OCI-LY7 (cell line): ENCODE measurements around the gene TUG1. TPM values are rescaled to one million over a fixed set of nuclear protein-coding genes. Genes with fewer than 3 reads are reported as not detected.

Experiments used
- BruUV-seq: library from RNA; stranded (reverse); fragments of 400-500 nt; replicated peaks from 2 replicates; lab custom pipeline; 2021; lab: Mats Ljungman, UMichigan
- CTCF ChIA-PET: fragments of 300-600 bp; sonication (Branson Sonifier 250); formaldehyde crosslinking; loops from one replicate; lab custom pipeline; 2022; ENCODE audit warnings: antibody characterized with exemption; ENCODE audit not compliant: unreplicated experiment; lab: Charles Lee
- POLR2A ChIA-PET: fragments of 300-600 bp; sonication (Branson Sonifier 250); formaldehyde crosslinking; loops from one replicate; lab custom pipeline; 2022; ENCODE audit warnings: antibody characterized with exemption; lab: Charles Lee
- DNase-seq: peaks from one replicate; pipeline ENCODE4 v3.0.0-alpha.2; 2015; ENCODE audit warnings: low spot score
- H2AFZ ChIP-seq: fragments of 200-600 bp; sonication (generic), shearing (Covaris generic); 2 replicates; pipeline ENCODE4 v1.6.1; 2014; ENCODE audit warnings: mild to moderate bottlenecking, antibody characterized with exemption, low read length, moderate library complexity
- H3K27ac ChIP-seq: fragments of 200-600 bp; sonication (generic); 2 replicates; pipeline ENCODE4 v1.5.1; 2014; ENCODE audit warnings: mixed run types, low read depth, mild to moderate bottlenecking, moderate library complexity, low read length, inconsistent platforms; ENCODE audit not compliant: poor library complexity, severe bottlenecking
- H3K36me3 ChIP-seq: fragments of 200-600 bp; sonication (generic); 2 replicates; pipeline ENCODE4 v1.6.1; 2014; ENCODE audit warnings: mild to moderate bottlenecking, antibody characterized with exemption, low read length, moderate library complexity, mixed read lengths; ENCODE audit not compliant: insufficient read depth
- H3K4me1 ChIP-seq: fragments of 200-600 bp; sonication (generic); 2 replicates; pipeline ENCODE4 v1.5.1; 2014; ENCODE audit warnings: mild to moderate bottlenecking, low read length; ENCODE audit not compliant: insufficient read depth, poor library complexity, severe bottlenecking
- H3K4me2 ChIP-seq: fragments of 200-600 bp; sonication (generic); 2 replicates; pipeline ENCODE4 v1.6.1; 2014; ENCODE audit warnings: mild to moderate bottlenecking, low read length
- H3K4me3 ChIP-seq: fragments of 200-600 bp; sonication (generic); 2 replicates; pipeline ENCODE4 v1.5.1; 2014; ENCODE audit warnings: mild to moderate bottlenecking, low read depth, low read length; ENCODE audit not compliant: poor library complexity, severe bottlenecking
- H3K79me2 ChIP-seq: fragments of 200-600 bp; sonication (generic); 2 replicates; pipeline ENCODE4 v1.6.1; 2016; ENCODE audit warnings: low read depth, mild to moderate bottlenecking, low read length, moderate library complexity, mixed read lengths; ENCODE audit not compliant: insufficient read depth
- H3K9me2 ChIP-seq: fragments of 200-600 bp; sonication (generic); 2 replicates; pipeline ENCODE4 v1.6.1; 2016; ENCODE audit warnings: mild to moderate bottlenecking, low read length, mixed read lengths; ENCODE audit not compliant: insufficient read depth
- H3K9me3 ChIP-seq: fragments of 200-600 bp; sonication (generic); 2 replicates; pipeline ENCODE4 v1.6.1; 2014; ENCODE audit warnings: mild to moderate bottlenecking, mixed run types, low read length, mixed read lengths
- H4K20me1 ChIP-seq: fragments of 200-600 bp; sonication (generic); 2 replicates; pipeline ENCODE4 v1.6.1; 2014; ENCODE audit warnings: mild to moderate bottlenecking, antibody characterized with exemption, low read length, moderate library complexity, mixed read lengths; ENCODE audit not compliant: insufficient read depth
- EZH2phosphoT487 ChIP-seq: fragments of 200-600 bp; sonication (generic); IDR thresholded peaks from 2 replicates; pipeline ENCODE4 v1.6.1; 2018; ENCODE audit warnings: low read depth, borderline replicate concordance, mild to moderate bottlenecking, mixed run types, antibody characterized with exemption, low read length, moderate library complexity, mixed read lengths
- intact Hi-C: fragments of 100-400 bp; cut with micrococcal nuclease; formaldehyde crosslinking; loops from one replicate; pipeline ENCODE4 v1.10.0; 2022; ENCODE audit not compliant: unreplicated experiment
- total RNA-seq, 2 experiments: library from RNA; depleted of rRNA in 1 of 2; stranded (reverse); fragments of >200 nt in 1 of 2; shearing (Covaris generic) in 1 of 2; gene quantifications; 2 replicates each; pipeline ENCODE4 v1.2.3, GENCODE V29; 2014 to 2022
- TF ChIP-seq, protein P1 (sequence below): fragments of 200-600 bp; sonication (generic); conservative IDR thresholded peaks from 2 replicates; pipeline ENCODE4 v1.5.1; 2014; ENCODE audit warnings: mild to moderate bottlenecking, antibody characterized with exemption, low read length, moderate library complexity, mixed read lengths

TUG1 gene
- total RNA-seq, 2 experiments from 2014 or later: 70.3 to 109 TPM

DNA sequence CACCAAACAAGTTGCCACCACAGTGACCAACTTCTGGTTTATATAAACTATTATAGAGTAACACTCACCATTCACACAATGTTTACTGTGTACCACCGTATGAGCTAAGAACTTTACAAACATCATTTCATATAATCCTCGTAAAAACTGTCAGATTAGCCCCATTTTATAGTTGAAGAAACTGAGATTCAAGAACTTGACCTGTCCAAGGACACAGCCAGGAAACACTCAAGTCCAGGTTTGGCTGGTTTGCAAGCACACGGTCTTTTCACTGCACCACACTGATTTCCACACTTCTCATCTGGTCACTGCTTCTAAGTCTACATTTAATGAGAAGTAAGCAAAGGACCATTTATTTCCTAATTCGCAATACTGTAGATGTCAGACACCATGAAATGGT lies 4.2 kb upstream of the TUG1 start:
- ChIA-PET CTCF (no interaction called here), POLR2A (interaction anchor here (0.6 to 1.6 kb wide), 2 partner anchors 119 to 523 kb away, joined by 3 to 6 read pairs; no protein-coding TSS in a partner anchor)
- TF ChIP-seq EZH2phosphoT487: no peak
- TF ChIP-seq, protein P1, sequence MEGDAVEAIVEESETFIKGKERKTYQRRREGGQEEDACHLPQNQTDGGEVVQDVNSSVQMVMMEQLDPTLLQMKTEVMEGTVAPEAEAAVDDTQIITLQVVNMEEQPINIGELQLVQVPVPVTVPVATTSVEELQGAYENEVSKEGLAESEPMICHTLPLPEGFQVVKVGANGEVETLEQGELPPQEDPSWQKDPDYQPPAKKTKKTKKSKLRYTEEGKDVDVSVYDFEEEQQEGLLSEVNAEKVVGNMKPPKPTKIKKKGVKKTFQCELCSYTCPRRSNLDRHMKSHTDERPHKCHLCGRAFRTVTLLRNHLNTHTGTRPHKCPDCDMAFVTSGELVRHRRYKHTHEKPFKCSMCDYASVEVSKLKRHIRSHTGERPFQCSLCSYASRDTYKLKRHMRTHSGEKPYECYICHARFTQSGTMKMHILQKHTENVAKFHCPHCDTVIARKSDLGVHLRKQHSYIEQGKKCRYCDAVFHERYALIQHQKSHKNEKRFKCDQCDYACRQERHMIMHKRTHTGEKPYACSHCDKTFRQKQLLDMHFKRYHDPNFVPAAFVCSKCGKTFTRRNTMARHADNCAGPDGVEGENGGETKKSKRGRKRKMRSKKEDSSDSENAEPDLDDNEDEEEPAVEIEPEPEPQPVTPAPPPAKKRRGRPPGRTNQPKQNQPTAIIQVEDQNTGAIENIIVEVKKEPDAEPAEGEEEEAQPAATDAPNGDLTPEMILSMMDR: no peak
- no TSS peak for BruUV-seq
- Histone ChIP-seq H3K9me3 (no peaks in the 10 kb centered on the region), H3K4me2 (peak overlapping the region; percentile 74), H3K4me1 (peaks cover 39% of the 10 kb centered on the region), H3K4me3 (peak overlapping the region; percentile 21), H3K9me2 (no peaks in the 10 kb centered on the region), H2AFZ (no peak overlapping the region), H3K79me2 (peaks cover 64% of the 10 kb centered on the region), H3K27ac (no peak overlapping the region), H4K20me1 (peaks cover 17% of the 10 kb centered on the region), H3K36me3 (peaks cover 27% of the 10 kb centered on the region)
- intact Hi-C loops: no loop called here
- no peak for DNase-seq

GRCh38 chr22:30968015-30968923 lies 796 bp upstream of the TUG1 start, which contains the start of gene MORC2:
MORC2 (minus strand) TSS chr22:30968774; CDS start chr22:30967889, 885 bp downstream.
- peak within 1 kb of the TSS; percentile 57 for H2AFZ ChIP-seq
- intact Hi-C loops: no loop called here
- BruUV-seq: no TSS peak

More at GRCh38 chr22:30968015-30968923, 796 bp upstream of the TUG1 start, which contains the start of gene MORC2:
- Histone ChIP-seq H3K9me3 (no peaks in the 10 kb centered on the region), H3K9me2 (no peaks in the 10 kb centered on the region), H3K36me3 (peaks cover 50% of the 10 kb centered on the region), H4K20me1 (peaks cover 43% of the 10 kb centered on the region), H3K4me3 (peak within 1 kb of the TSS; percentile 81), H3K4me2 (peak within 1 kb of the TSS; percentile 86), H3K79me2 (peaks cover 88% of the 10 kb centered on the region), H3K27ac (peak within 1 kb of the TSS; percentile 88), H3K4me1 (peaks cover 60% of the 10 kb centered on the region)
- CTCF ChIA-PET: no interaction called here
- no peak for DNase-seq
- POLR2A ChIA-PET: interaction anchor here (0.8 to 2.0 kb wide), 7 partner anchors 8 to 322 kb away, joined by 3 to 7 read pairs (median 4); no protein-coding TSS in a partner anchor
- TF ChIP-seq, protein P1: no peak
- no peak for TF ChIP-seq EZH2phosphoT487
